GM12892 (cell line): ENCODE measurements around the gene BPIFB4. TPM values are rescaled to one million over a fixed set of nuclear protein-coding genes. Genes with fewer than 3 reads are reported as not detected.
"Not testable (repeated sequence)": the region's sequence is repeated elsewhere in the genome, so short reads cannot be mapped to it uniquely, and the experiment has no call there.

ENCODE experiments used
- DNase-seq: peaks from one replicate; pipeline ENCODE4 v3.0.0; 2011; ENCODE audit not compliant: insufficient read length
- FAIRE-seq: peaks from 2 replicates; lab custom pipeline; 2011; peaks lifted over from hg19 to GRCh38; lab: Jason Lieb, UNC
- POLR2A ChIP-seq: IDR thresholded peaks from 2 replicates; pipeline ENCODE4 v1.6.1; 2011; ENCODE audit warnings: low read depth, low read length, control low read depth
- POLR2AphosphoS5 ChIP-seq: IDR thresholded peaks from 2 replicates; pipeline ENCODE4 v1.6.1; 2011; ENCODE audit warnings: low read depth, low read length, control low read depth
- TAF1 ChIP-seq: IDR thresholded peaks from 2 replicates; pipeline ENCODE4 v1.6.1; 2011; ENCODE audit warnings: low read depth, mild to moderate bottlenecking, control low read depth, low read length, borderline replicate concordance
- polyA plus RNA-seq: library from polyadenylated mRNA; unstranded; fragments of >200 nt; gene quantifications from one replicate; pipeline ENCODE4 v1.2.1, GENCODE V29; 2012; ENCODE audit warnings: missing spikeins, inconsistent platforms; ENCODE audit not compliant: missing spikeins

The BPIFB4 gene
- not detected for polyA plus RNA-seq

DNA sequence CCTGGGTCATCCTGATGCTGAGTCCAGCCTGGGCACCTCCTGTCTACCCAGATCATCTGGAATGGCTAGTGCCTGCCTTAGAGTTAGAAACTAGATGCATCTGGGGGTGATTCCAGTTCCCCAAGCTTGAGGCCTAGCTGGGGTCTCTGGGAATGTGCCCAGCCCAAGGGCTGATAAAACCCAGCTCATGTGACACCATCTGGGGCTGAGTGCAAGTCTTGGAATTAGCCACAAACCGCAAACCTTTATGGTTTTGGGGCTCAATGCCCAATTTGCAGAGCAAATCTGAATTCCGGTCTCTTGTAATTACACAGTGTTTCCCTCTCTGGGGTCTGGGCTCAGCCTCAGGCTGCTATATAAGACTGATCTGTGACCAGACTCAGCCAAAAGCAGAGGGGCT is at the start of gene BPIFB4:
Gene BPIFB4 (plus strand): TSS at position 385 of the 400 bp plus-strand sequence. CDS start 1,884 bp downstream, outside the sequence.
- no peak for FAIRE-seq
- TF ChIP-seq POLR2AphosphoS5, result no peak
- TF ChIP-seq TAF1, result no peak
- TF ChIP-seq POLR2A, result no peak
- no peak for DNase-seq

DNA sequence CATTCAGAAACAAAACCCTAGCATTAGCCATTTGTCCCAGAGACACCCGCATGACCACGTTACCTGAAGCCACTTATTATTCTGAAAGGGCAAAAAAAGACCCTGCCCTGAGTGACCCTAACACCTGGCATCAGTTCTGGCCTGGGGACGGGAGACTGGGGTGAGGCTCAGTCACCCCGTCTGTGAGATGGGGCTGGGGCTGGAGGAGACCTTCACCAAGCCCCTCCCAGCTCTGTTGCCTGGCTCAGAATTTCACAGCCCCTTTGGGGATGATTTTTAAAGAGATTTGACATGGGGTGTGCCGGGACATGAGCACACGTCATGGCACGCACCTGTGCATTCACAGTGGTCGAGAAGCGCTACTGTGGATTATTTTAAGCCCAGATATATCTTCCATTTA is 49.4 kb upstream of the BPIFB4 start:
- no peak for FAIRE-seq
- TF ChIP-seq TAF1 (no peak), POLR2AphosphoS5 (no peak), POLR2A (no peak)
- DNase-seq, result no peak

DNA sequence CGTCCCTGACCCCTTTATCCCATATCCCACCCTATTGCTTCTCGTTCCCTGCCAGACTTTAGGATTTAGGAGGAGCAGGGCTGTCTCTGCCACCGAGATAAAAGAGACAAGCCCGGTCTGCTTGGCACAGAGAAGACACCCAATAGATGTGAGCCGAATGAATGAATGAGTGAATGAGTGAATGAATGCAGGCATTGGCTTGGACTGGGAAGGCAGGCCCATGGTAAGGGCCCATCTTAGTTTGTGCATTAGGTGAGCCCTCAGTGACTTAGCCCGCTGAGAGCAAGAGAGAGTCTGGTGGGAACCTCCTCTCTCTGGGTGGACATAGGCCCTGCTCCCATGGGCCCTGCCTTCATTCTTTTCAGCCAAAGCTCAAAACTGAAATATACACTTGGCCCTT is 48.9 kb upstream of the BPIFB4 start:
- FAIRE-seq (no peak), DNase-seq (no peak)
- TF ChIP-seq POLR2AphosphoS5, result no peak
- no peak for TF ChIP-seq POLR2A
- TF ChIP-seq TAF1, result no peak

DNA sequence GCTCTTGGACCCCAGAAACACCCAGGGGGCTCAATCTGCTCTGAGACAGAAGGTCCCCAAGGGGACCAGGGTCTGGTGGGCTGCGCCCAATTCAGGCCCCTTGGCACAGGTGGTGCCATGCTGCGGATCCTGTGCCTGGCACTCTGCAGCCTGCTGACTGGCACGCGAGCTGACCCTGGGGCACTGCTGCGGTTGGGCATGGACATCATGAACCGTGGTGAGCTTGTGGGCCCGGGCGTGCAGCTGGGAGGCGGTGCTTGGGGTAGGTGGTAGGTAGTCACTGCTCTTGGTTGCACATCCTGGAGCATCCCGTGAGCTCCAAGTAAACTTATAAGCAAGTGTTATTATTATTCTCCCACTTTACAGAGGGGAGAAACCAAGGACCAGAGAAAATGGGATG is 47.9 kb upstream of the BPIFB4 start, which contains the start of gene BPIFB6:
Gene BPIFB6 (plus strand): TSS at position 118 of the 400 bp plus-strand sequence. CDS start 0 bp downstream, at position 118.
- no peak for DNase-seq
- no peak for TF ChIP-seq TAF1
- no peak for FAIRE-seq

DNA sequence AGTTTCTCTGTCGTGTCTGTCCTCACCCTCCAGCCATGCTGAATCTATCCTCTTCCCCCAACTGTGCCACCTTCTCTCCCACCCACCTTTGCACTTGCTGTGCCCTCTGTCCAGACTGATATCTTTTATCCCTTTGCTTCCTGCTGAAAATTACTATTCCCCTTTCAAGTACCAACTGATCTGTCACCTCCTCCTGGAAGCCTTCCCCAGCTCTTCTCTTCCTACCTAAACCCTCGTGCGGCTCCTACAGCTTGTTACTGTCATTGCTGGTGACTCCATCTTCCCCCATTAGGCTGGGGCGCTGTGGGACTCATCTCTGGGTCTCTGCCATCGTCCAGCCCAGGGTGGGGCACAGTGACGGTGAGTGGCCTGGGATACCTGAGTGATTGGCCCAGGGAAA is 46.9 kb upstream of the BPIFB4 start:
- no peak for FAIRE-seq

DNA sequence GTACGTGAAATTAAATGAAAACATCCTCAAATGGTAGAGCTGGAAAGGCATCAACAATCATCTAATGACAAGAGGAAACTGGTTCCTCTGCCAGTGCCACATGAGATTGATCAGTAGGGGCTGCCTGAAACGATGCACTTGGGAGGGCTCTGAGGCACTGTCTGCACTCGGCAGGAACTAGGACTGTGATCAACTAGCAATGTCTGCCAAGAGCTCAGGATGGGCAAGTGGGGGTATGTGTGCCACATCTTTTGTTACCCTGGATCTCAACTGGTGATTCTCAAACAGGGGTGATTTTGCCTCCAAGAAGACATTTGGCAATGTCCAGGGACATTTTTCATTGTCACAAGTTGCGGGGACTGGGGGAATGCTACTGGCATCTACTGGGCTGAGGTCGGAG is 46.1 kb upstream of the BPIFB4 start:
- FAIRE-seq (no peak), DNase-seq (no peak)
- TF ChIP-seq POLR2A, result no peak
- TF ChIP-seq POLR2AphosphoS5, result no peak

More for the DNA sequence above, 46.9 kb upstream of the BPIFB4 start:
- no peak for TF ChIP-seq TAF1
- TF ChIP-seq POLR2A, result no peak
- TF ChIP-seq POLR2AphosphoS5, result no peak
- no peak for DNase-seq

DNA sequence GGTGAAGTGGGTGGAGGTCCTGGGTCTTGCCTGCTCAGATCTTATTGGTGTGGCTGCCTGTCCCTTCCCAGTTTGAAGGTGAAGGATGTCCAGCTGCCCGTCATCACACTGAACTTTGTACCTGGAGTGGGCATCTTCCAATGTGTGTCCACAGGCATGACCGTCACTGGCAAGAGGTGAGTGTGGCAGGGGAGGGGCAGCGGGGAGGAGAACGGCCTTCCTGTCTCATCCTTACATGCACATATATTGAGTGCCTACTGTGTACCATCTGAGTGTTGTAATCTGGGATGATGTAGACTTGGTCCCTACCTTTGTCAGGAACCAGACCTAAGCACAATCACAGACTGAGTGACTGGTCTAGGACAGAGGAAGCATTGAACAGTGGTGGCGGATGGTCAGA is 45.3 kb upstream of the BPIFB4 start:
- FAIRE-seq (no peak), DNase-seq (no peak)
- TF ChIP-seq POLR2AphosphoS5 (no peak), TAF1 (no peak), POLR2A (no peak)

DNA sequence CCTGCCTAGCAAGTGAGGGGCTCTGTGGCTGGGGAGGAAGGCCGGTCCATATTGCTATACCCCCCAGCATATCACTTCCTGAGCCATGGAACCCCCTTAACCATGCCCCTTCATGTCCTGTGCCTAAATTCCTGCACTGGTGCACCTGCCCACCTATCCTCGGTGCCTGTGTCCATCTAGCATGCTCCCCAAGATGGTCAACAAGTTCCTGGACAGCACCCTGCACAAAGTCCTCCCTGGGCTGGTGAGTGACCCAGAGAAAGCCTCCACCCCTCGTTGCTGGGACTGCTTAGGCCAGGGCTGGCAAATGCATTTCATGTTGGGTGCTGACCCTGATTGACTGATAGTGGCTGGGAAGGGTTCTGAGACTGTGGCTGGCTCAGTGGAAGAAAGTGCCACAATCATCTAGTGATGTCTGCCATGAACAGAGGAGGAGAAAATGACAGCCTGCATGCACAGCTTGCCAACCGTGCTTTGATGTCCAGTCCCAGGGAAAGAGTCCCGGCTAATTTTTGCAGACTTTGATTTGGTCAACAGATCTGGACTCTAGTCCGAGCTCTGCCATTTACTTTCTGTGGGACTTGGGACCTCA is 44.4 kb upstream of the BPIFB4 start:
- FAIRE-seq, result no peak
- DNase-seq, result no peak
- TF ChIP-seq POLR2A, result no peak
- TF ChIP-seq TAF1, result no peak

DNA sequence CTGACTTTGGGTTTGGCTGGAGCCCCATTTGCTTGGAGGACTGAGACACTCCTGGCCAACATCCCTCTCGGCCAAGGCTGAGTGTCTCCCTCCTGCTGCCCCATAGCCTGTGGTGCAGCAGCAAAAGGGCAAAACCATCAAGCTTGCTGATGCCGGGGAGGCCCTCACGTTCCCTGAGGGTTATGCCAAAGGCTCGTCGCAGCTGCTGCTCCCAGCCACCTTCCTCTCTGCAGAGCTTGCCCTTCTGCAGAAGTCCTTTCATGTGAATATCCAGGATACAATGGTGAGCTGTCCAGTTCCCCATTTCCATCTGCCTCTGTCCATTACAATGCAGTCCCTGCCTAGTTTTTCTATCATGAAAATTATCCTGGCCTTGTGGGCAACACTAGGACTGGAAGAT is 42.0 kb upstream of the BPIFB4 start:
- FAIRE-seq, result no peak
- TF ChIP-seq POLR2A (no peak), TAF1 (no peak), POLR2AphosphoS5 (no peak)
- no peak for DNase-seq

DNA sequence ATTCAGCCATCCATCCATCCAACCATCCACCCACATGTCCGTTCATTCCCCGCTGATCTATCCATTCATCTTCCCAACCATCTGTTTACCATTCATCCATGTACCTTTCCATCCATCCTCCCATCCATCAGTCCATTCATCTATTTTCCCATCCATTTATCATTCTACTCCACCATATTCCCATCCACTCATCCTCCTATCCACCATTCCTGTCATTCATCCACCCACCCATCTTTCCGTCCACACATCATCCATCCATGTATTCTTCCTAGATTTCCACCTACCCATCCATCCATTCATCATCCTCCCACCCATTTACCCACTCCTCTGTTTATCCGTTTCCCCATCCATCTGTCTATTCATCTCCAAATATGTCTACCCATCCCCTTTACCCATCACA is 41.2 kb upstream of the BPIFB4 start:
- no peak for FAIRE-seq
- DNase-seq, result no peak
- no peak for TF ChIP-seq POLR2A
- no peak for TF ChIP-seq TAF1
- TF ChIP-seq POLR2AphosphoS5, result no peak

DNA sequence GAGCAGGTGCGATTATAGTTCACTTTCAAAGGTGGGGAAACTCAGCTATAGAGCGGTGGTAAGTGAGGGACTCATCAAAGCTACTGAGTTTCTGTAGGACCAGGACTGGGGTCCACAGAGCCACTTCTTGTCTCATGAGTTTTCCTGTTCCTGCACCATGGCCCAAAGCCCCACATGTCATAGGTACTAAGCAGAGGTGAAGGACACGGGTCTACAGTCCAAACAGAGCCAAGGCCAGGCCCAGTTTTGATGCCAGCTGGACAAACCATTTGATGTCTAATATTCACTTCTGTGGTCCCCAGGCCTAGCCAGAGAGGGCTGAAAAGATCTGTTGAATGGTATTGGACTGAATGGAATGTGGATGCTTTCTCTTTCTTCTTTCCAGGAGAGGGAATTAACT is 37.0 kb upstream of the BPIFB4 start:
- no peak for TF ChIP-seq POLR2AphosphoS5
- TF ChIP-seq TAF1, result no peak
- TF ChIP-seq POLR2A, result no peak
- DNase-seq, result no peak
- no peak for FAIRE-seq

DNA sequence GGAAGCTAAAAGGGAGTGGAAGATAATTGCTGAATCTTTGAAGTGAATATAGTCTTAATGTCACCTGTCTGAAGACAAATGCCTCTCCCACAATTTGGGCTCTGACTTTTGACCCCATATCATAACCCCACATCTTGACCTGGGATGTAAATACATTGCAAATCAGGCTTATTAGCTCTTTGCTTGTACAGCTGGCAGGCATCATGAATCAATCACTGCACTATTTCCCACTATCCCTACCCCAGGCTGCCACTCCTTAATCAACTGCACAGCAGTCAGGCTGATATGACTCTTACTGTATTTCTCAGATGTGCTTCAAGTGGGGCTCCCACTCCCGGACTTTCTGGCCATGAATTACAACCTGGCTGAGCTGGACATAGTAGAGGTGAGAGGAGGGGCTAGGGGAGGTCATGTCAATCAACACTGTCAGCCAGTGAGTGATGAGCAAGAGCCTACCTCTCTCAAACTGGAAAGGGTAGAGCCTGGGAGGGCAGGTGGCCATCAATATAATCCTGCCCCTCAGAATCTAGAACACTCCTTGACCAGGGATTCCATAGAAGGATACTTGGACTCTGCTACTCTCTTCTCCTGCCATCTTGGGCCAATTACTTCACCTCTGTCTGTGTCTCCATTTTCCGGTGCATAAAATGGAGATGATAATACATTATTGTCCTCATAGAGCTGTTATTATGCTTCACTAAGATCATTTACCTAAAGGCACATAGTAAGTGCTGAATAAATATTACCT is 36.3 kb upstream of the BPIFB4 start:
- no peak for TF ChIP-seq POLR2AphosphoS5
- TF ChIP-seq POLR2A, result no peak
- no peak for TF ChIP-seq TAF1
- FAIRE-seq (no peak), DNase-seq (no peak)

DNA sequence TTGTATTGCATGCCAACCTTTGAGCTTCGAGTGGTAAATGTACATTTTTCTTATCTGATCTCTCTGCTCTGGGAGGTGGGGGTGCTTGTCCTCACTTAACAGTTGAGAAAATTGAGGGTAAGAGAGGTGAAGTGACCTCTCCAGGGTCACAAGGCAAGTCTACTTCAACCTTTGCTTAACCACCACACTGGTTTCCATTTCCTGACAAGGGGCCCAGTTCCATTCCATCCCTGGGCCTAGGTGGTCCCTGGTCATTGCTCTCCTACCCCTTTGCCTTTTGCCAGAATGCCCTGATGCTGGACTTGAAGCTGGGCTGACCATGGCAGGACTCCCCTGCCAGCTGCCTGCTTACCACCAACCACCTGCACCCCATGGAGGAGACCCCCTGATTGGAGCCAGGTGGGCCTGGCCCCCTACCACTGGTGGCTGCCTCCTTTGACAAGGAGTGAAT is 35.7 kb upstream of the BPIFB4 start:
- TF ChIP-seq TAF1 (no peak), POLR2AphosphoS5 (no peak), POLR2A (no peak)
- FAIRE-seq (no peak), DNase-seq (no peak)

DNA sequence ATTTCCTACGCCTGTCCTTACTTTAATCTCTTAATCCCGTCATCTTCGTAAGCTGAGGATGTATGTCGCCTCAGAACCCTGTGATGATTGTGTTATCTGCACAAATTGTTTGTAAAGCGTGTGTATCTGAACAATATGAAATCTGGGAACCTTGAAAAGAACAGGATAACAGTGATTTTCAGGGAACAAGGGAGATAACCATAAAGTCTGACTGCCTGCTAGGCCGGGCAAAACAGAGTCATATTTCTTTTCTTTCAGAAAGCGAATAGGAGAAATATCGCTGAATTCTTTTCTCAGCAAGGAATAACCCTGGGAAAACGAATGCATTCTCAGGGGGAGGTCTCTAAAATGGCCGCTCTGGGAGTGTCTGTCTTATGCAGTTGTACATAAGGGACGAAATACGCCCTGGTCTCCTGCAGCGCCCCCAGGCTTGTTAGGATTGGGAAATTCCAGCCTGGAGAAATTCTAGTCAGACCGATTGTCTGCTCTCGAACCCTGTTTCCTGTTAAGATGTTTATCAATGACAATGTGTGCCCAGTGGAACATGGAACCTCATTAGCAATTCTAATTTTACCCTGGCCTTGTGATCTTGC is 34.2 kb upstream of the BPIFB4 start:
- not testable (repeated sequence) for FAIRE-seq, DNase-seq
